MM.1S (cell line): ENCODE measurements around the gene KCNG2.

ENCODE experiments used
- DNase-seq: peaks from one replicate; pipeline ENCODE4 v3.0.0-alpha.2; 2015
- H2AFZ ChIP-seq: fragments of 300-600 bp; sonication (generic); 2 replicates; pipeline ENCODE4 v1.6.0; 2016; ENCODE audit warnings: antibody characterized with exemption, low read length
- H3F3A ChIP-seq: fragments of 300-600 bp; sonication (generic); 2 replicates; pipeline ENCODE4 v1.6.1; 2016; ENCODE audit warnings: mild to moderate bottlenecking, antibody characterized with exemption, low read length, moderate library complexity, mixed read lengths; ENCODE audit not compliant: insufficient read depth
- H3K27ac ChIP-seq: fragments of 300-600 bp; sonication (generic); 2 replicates; pipeline ENCODE4 v1.5.1; 2016; ENCODE audit warnings: mild to moderate bottlenecking, low read length
- H3K27me3 ChIP-seq: fragments of 300-600 bp; sonication (generic); replicated peaks from 2 replicates; pipeline ENCODE4 v1.6.0; 2016; ENCODE audit warnings: low read length; ENCODE audit not compliant: insufficient read depth
- H3K36me3 ChIP-seq: fragments of 300-600 bp; sonication (generic); replicated peaks from 2 replicates; pipeline ENCODE4 v1.6.1; 2016; ENCODE audit warnings: mild to moderate bottlenecking, low read length, mixed read lengths; ENCODE audit not compliant: insufficient read depth
- H3K4me1 ChIP-seq: fragments of 300-600 bp; sonication (generic); 2 replicates; pipeline ENCODE4 v1.6.1; 2016; ENCODE audit warnings: low read length, mixed read lengths
- H3K4me2 ChIP-seq: fragments of 300-600 bp; sonication (generic); 2 replicates; pipeline ENCODE4 v1.6.0; 2016; ENCODE audit warnings: low read depth, low read length
- H3K4me3 ChIP-seq: fragments of 300-600 bp; sonication (generic); 2 replicates; pipeline ENCODE4 v1.5.1; 2016; ENCODE audit warnings: low read length, mixed read lengths
- H3K79me2 ChIP-seq: fragments of 300-600 bp; sonication (generic); 2 replicates; pipeline ENCODE4 v1.6.1; 2016; ENCODE audit warnings: mixed run types, low read length, mixed read lengths
- H3K9ac ChIP-seq: fragments of 300-600 bp; sonication (generic); 2 replicates; pipeline ENCODE4 v1.6.1; 2016; ENCODE audit warnings: low read length, mixed read lengths
- H3K9me2 ChIP-seq: fragments of 300-600 bp; sonication (generic); replicated peaks from 2 replicates; pipeline ENCODE4 v1.6.1; 2016; ENCODE audit warnings: mild to moderate bottlenecking, low read length, mixed read lengths; ENCODE audit not compliant: insufficient read depth
- H3K9me3 ChIP-seq: fragments of 300-600 bp; sonication (generic); replicated peaks from 2 replicates; pipeline ENCODE4 v1.6.1; 2016; ENCODE audit warnings: mild to moderate bottlenecking, low read length, mixed read lengths; ENCODE audit not compliant: insufficient read depth
- H4K20me1 ChIP-seq: fragments of 300-600 bp; sonication (generic); 2 replicates; pipeline ENCODE4 v1.6.1; 2016; ENCODE audit warnings: mild to moderate bottlenecking, low read length, moderate library complexity, mixed read lengths; ENCODE audit not compliant: insufficient read depth
- CTCF ChIP-seq: fragments of 300-600 bp; sonication (generic); IDR thresholded peaks from 2 replicates; pipeline ENCODE4 v1.5.1; 2016; ENCODE audit warnings: antibody characterized with exemption, low read length, mixed read lengths
- EZH2 ChIP-seq: fragments of 300-600 bp; sonication (generic); optimal IDR thresholded peaks from 2 replicates; pipeline ENCODE3; 2017; ENCODE audit warnings: low read depth, mild to moderate bottlenecking, antibody characterized with exemption, low read length, mixed read lengths
- EZH2phosphoT487 ChIP-seq: fragments of 300-600 bp; sonication (generic); IDR thresholded peaks from 2 replicates; pipeline ENCODE4 v1.6.1; 2018; ENCODE audit warnings: antibody characterized with exemption, low read length

KCNG2 gene

GRCh38 chr18:79753391-79753851, 44.3 kb upstream of the KCNG2 start:
- H3K4me3 ChIP-seq: no peak overlapping the region
- no peaks in the 10 kb centered on the region for H3F3A ChIP-seq
- no peaks in the 10 kb centered on the region for H3K9me2 ChIP-seq
- TF ChIP-seq EZH2: no peak
- no peak overlapping the region for H2AFZ ChIP-seq
- no peaks in the 10 kb centered on the region for H3K9me3 ChIP-seq
- H3K4me1 ChIP-seq: no peaks in the 10 kb centered on the region
- H3K79me2 ChIP-seq: no peaks in the 10 kb centered on the region
- peaks cover 7% of the 10 kb centered on the region for H3K36me3 ChIP-seq
- H3K27ac ChIP-seq: no peak overlapping the region
- no peak overlapping the region for H3K4me2 ChIP-seq
- H3K27me3 ChIP-seq: no peaks in the 10 kb centered on the region
- H3K9ac ChIP-seq: no peak overlapping the region
- no peak for DNase-seq
- H4K20me1 ChIP-seq: no peaks in the 10 kb centered on the region

GRCh38 chr18:79754022-79754761, 43.5 kb upstream of the KCNG2 start:
- Histone ChIP-seq H3K9me2 (no peaks in the 10 kb centered on the region), H3K4me1 (no peaks in the 10 kb centered on the region), H3K9me3 (no peaks in the 10 kb centered on the region), H3K27me3 (no peaks in the 10 kb centered on the region), H3K27ac (no peak overlapping the region), H3F3A (no peaks in the 10 kb centered on the region), H3K4me2 (no peak overlapping the region), H2AFZ (no peak overlapping the region), H3K4me3 (no peak overlapping the region), H3K36me3 (peaks cover 7% of the 10 kb centered on the region), H3K9ac (no peak overlapping the region), H3K79me2 (no peaks in the 10 kb centered on the region), H4K20me1 (no peaks in the 10 kb centered on the region)
- no peak for TF ChIP-seq EZH2
- TF ChIP-seq CTCF: no peak
- no peak for DNase-seq

GRCh38 chr18:79754831-79755351, 42.8 kb upstream of the KCNG2 start:
- Histone ChIP-seq H3K36me3 (peaks cover 7% of the 10 kb centered on the region), H3F3A (no peaks in the 10 kb centered on the region), H4K20me1 (no peaks in the 10 kb centered on the region), H3K4me3 (no peak overlapping the region), H2AFZ (no peak overlapping the region), H3K4me1 (no peaks in the 10 kb centered on the region), H3K79me2 (no peaks in the 10 kb centered on the region), H3K9me2 (no peaks in the 10 kb centered on the region), H3K4me2 (no peak overlapping the region), H3K27me3 (no peaks in the 10 kb centered on the region), H3K9ac (no peak overlapping the region), H3K27ac (no peak overlapping the region), H3K9me3 (no peaks in the 10 kb centered on the region)
- TF ChIP-seq EZH2: no peak
- no peak for TF ChIP-seq EZH2phosphoT487
- no peak for TF ChIP-seq CTCF
- DNase-seq: no peak

GRCh38 chr18:79755496-79756142, 42.1 kb upstream of the KCNG2 start:
- H3K27me3 ChIP-seq: no peaks in the 10 kb centered on the region
- no peak for TF ChIP-seq EZH2
- no peak for TF ChIP-seq EZH2phosphoT487
- TF ChIP-seq CTCF: no peak
- H4K20me1 ChIP-seq: no peaks in the 10 kb centered on the region
- no peak overlapping the region for H3K27ac ChIP-seq
- H3K36me3 ChIP-seq: peaks cover 7% of the 10 kb centered on the region
- H3K4me3 ChIP-seq: no peak overlapping the region
- no peaks in the 10 kb centered on the region for H3K9me2 ChIP-seq
- no peak for DNase-seq
- no peaks in the 10 kb centered on the region for H3F3A ChIP-seq
- no peak overlapping the region for H2AFZ ChIP-seq
- H3K79me2 ChIP-seq: no peaks in the 10 kb centered on the region
- H3K9ac ChIP-seq: no peak overlapping the region
- no peak overlapping the region for H3K4me2 ChIP-seq
- H3K4me1 ChIP-seq: no peaks in the 10 kb centered on the region
- H3K9me3 ChIP-seq: no peaks in the 10 kb centered on the region
